Osteoblast (primary cell): Measurements from ENCODE around the gene PABPN1. TPM values are rescaled to one million over a fixed set of nuclear protein-coding genes. Genes with fewer than 3 reads are reported as not detected.
"Not testable (repeated sequence)": the region's sequence is repeated elsewhere in the genome, so short reads cannot be mapped to it uniquely, and the experiment has no call there.

ENCODE experiments used
- DNase-seq: peaks from one replicate; pipeline ENCODE4 v3.0.0; 2011; ENCODE audit warnings: low spot score, mixed read lengths; ENCODE audit not compliant: insufficient read length; ENCODE audit errors: missing footprints
- H2AFZ ChIP-seq: 2 replicates; pipeline ENCODE4 v1.6.0; 2011; ENCODE audit warnings: mild to moderate bottlenecking, low read length
- H3K27ac ChIP-seq: 2 replicates; pipeline ENCODE4 v1.5.1; 2011; ENCODE audit warnings: mild to moderate bottlenecking, low read depth, low read length, moderate library complexity
- H3K27me3 ChIP-seq: 2 replicates; pipeline ENCODE4 v1.6.0; 2012; ENCODE audit warnings: mild to moderate bottlenecking, control low read depth, inconsistent platforms, low read length, moderate library complexity; ENCODE audit not compliant: insufficient read depth
- H3K36me3 ChIP-seq: 2 replicates; pipeline ENCODE4 v1.5.1; 2011; ENCODE audit warnings: mild to moderate bottlenecking, low read length, control low read depth, moderate library complexity; ENCODE audit not compliant: insufficient read depth
- H3K4me1 ChIP-seq: 2 replicates; pipeline ENCODE4 v1.5.1; 2011; ENCODE audit warnings: mild to moderate bottlenecking, low read length, control low read depth, moderate library complexity; ENCODE audit not compliant: insufficient read depth
- H3K4me2 ChIP-seq: 2 replicates; pipeline ENCODE4 v1.6.0; 2011; ENCODE audit warnings: mild to moderate bottlenecking, low read length; ENCODE audit not compliant: insufficient read depth
- H3K4me3 ChIP-seq: fragments of 200-600 bp; sonication (generic); 3 replicates; pipeline ENCODE4 v1.5.1; 2012; ENCODE audit warnings: mild to moderate bottlenecking, low read length, inconsistent platforms; ENCODE audit not compliant: insufficient read depth
- H3K79me2 ChIP-seq: 2 replicates; pipeline ENCODE4 v1.6.0; 2012; ENCODE audit warnings: mild to moderate bottlenecking, low read length, control low read depth, inconsistent platforms; ENCODE audit not compliant: insufficient read depth
- H3K9me3 ChIP-seq: 2 replicates; pipeline ENCODE4 v1.5.1; 2011; ENCODE audit warnings: low read depth, low read length, control low read depth
- H4K20me1 ChIP-seq: 2 replicates; pipeline ENCODE4 v1.6.0; 2012; ENCODE audit warnings: mild to moderate bottlenecking, low read length, control low read depth; ENCODE audit not compliant: insufficient read depth
- total RNA-seq: library from RNA; depleted of rRNA; stranded (reverse); fragments of >200 nt; gene quantifications from 2 replicates; pipeline ENCODE4 v1.2.3, GENCODE V29; 2012
- TF ChIP-seq, protein P1 (sequence below): IDR thresholded peaks from 2 replicates; pipeline ENCODE4 v1.5.1; 2011; ENCODE audit warnings: mild to moderate bottlenecking, low read depth, low read length, moderate library complexity; ENCODE audit errors: extremely low read depth

Gene PABPN1, protein sequence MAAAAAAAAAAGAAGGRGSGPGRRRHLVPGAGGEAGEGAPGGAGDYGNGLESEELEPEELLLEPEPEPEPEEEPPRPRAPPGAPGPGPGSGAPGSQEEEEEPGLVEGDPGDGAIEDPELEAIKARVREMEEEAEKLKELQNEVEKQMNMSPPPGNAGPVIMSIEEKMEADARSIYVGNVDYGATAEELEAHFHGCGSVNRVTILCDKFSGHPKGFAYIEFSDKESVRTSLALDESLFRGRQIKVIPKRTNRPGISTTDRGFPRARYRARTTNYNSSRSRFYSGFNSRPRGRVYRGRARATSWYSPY
- total RNA-seq: 42.3 and 51.9 TPM in 2 replicates

DNA sequence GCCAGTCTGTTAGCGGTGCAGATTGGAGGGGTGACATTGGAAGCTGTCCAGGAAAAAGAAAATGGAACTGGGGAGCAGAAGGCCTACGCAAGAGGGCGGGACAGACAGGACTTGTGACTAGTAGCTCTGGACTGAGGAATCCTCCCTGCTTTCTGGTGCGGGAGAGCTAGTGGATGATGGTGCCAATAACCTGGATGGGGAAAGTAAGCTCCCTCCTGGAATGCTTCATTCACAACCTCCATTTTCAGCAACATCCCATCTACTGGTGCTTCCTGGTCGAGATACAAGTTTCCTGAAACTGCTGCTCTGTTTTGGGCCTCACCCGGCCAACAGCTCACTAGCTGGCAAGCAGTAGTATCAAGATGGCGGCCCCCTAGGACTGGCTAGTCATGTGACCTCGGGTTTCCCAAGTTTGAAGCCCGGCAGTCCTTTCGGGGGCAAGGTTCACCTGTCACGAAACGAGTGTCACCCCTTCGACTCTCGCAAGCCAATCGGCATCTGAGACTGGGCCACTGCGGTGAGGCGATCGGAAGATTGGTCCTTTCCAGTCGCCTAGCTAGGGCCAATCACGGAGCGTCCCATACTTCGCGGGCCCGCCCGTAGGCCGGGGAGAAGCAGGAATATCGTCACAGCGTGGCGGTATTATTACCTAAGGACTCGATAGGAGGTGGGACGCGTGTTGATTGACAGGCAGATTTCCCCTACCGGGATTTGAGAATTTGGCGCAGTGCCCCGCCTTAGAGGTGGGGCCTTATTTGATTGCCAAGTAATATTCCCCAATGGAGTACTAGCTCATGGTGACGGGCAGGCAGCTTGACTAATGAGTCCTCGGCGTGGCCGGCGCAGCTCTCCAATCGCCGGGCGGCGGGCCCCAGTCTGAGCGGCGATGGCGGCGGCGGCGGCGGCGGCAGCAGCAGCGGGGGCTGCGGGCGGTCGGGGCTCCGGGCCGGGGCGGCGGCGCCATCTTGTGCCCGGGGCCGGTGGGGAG lies at the start of gene PABPN1:
TSS of gene PABPN1 (plus strand) at position 874 of the 988 bp plus-strand sequence. CDS start at position 887, 13 bp downstream.
- Histone ChIP-seq H3K9me3 (no peaks in the 10 kb centered on the region), H3K36me3 (peaks cover 51% of the 10 kb centered on the region), H3K27ac (peak within 1 kb of the TSS; percentile 88), H3K4me2 (peak within 1 kb of the TSS; percentile 78), H3K79me2 (peaks cover 39% of the 10 kb centered on the region), H4K20me1 (peaks cover 19% of the 10 kb centered on the region), H2AFZ (peak within 1 kb of the TSS; percentile 54), H3K4me1 (peaks cover 7% of the 10 kb centered on the region), H3K27me3 (no peaks in the 10 kb centered on the region), H3K4me3 (peak within 1 kb of the TSS; percentile 87)
- TF ChIP-seq, protein P1, sequence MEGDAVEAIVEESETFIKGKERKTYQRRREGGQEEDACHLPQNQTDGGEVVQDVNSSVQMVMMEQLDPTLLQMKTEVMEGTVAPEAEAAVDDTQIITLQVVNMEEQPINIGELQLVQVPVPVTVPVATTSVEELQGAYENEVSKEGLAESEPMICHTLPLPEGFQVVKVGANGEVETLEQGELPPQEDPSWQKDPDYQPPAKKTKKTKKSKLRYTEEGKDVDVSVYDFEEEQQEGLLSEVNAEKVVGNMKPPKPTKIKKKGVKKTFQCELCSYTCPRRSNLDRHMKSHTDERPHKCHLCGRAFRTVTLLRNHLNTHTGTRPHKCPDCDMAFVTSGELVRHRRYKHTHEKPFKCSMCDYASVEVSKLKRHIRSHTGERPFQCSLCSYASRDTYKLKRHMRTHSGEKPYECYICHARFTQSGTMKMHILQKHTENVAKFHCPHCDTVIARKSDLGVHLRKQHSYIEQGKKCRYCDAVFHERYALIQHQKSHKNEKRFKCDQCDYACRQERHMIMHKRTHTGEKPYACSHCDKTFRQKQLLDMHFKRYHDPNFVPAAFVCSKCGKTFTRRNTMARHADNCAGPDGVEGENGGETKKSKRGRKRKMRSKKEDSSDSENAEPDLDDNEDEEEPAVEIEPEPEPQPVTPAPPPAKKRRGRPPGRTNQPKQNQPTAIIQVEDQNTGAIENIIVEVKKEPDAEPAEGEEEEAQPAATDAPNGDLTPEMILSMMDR: no peak
- DNase-seq: peak; percentile 99

DNA sequence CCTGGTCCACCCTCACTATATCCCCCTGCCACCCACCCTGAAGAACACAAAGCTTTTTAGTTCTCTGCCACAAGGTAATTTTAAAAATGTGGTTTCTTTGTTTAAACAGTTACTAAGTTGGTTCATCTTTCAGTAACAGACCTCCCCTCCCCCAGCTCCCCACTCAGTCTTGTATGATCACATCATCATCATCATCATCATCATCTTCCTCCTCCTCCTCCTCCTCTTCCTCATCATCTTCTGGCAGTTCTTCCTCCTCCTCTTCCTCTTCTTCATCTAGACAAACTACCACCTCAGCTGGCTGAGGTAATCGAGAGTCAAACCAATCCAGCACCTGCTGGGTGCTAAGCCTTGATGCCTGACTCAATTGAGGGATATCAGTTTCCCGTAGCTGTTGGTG lies 45.8 kb upstream of the PABPN1 start:
- Histone ChIP-seq H3K27me3 (no peaks in the 10 kb centered on the region), H3K36me3 (no peaks in the 10 kb centered on the region), H3K27ac (no peak overlapping the region), H3K4me2 (no peak overlapping the region), H4K20me1 (no peaks in the 10 kb centered on the region), H3K4me1 (no peaks in the 10 kb centered on the region), H3K9me3 (no peaks in the 10 kb centered on the region), H2AFZ (no peak overlapping the region), H3K79me2 (no peaks in the 10 kb centered on the region), H3K4me3 (no peak overlapping the region)
- no peak for DNase-seq
- TF ChIP-seq, protein P1: no peak

DNA sequence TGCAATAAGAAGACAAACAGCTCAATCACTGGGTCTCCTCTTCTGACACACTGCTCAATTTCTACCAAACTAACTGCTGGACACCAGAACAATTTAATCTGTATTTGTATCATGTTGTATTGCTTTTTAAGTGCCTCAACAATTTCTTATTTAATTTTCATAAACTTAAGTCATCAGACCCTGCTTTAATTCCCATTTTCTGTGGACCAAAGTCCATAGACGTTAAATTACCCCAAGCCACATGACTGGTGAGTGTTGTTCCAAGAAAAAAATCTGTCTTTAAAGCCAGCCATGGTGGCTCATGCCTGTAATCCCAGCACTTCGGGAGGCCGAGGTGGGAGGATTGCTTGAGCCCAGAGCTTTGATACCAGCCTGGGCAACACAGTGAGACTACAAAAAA lies 44.1 kb upstream of the PABPN1 start:
- TF ChIP-seq, protein P1: no peak
- no peaks in the 10 kb centered on the region for H3K4me1 ChIP-seq
- no peaks in the 10 kb centered on the region for H3K79me2 ChIP-seq
- H3K4me3 ChIP-seq: no peak overlapping the region
- H3K27ac ChIP-seq: no peak overlapping the region
- no peaks in the 10 kb centered on the region for H3K27me3 ChIP-seq
- no peak overlapping the region for H3K4me2 ChIP-seq
- H2AFZ ChIP-seq: no peak overlapping the region
- DNase-seq: no peak
- no peaks in the 10 kb centered on the region for H3K9me3 ChIP-seq
- H3K36me3 ChIP-seq: no peaks in the 10 kb centered on the region
- no peaks in the 10 kb centered on the region for H4K20me1 ChIP-seq

DNA sequence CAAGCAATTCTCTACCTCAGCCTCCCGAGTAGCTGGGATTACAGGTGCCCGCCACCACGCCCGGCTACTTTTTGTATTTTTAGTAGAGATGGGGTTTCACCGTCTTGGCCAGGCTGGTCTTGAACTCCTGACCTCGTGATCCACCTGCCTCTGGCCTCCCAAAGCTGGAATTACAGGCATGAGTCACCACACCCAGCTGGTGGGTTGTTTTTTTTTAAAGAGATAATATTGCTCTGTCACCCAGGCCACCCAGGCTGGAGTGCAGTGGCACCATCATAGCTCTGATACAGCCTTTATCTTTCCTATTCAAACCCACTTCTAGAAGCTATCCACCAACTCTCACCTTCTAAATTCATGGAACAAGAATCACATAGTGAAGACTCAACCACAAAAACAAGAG lies 43.3 kb upstream of the PABPN1 start:
- H3K4me3 ChIP-seq, H4K20me1 ChIP-seq, H3K79me2 ChIP-seq, DNase-seq, H3K4me1 ChIP-seq, H2AFZ ChIP-seq, H3K36me3 ChIP-seq, H3K9me3 ChIP-seq, H3K27ac ChIP-seq, H3K27me3 ChIP-seq, H3K4me2 ChIP-seq: not testable (repeated sequence)
